GM08714 (cell line): Measurements from ENCODE around the gene ZNF318.

ENCODE experiments used
- H3K4me3 ChIP-seq: fragments of 200-500 bp; sonication (Bioruptor generic); 2 replicates; pipeline ENCODE4 v1.5.1; 2014; ENCODE audit warnings: mild to moderate bottlenecking, low read length, inconsistent platforms
- ZNF274 ChIP-seq: IDR thresholded peaks from 2 replicates; pipeline ENCODE4 v1.6.1; 2012; ENCODE audit warnings: mild to moderate bottlenecking, low read depth, low read length

Gene ZNF318

DNA sequence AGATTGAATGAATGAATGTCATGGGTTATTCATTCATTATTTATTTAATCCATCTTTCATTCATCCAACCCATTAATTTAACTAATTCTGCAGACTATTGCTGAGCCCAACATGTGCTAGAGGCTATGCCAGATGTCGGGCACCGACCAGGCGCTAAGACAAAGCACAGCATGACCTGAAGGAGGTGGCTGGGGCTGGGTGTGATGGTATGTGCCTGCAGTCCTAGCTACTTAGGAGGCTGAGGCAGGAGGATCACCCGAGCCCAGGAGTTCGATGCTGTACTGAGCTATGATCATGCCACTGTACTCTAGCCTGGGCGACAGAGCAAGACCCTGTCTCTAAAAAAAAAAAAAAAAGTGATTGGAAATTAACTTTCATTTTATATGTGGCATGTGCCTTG, 77.1 kb downstream of the ZNF318 start:
- TF ChIP-seq ZNF274: no peak
- no peak overlapping the region for H3K4me3 ChIP-seq

DNA sequence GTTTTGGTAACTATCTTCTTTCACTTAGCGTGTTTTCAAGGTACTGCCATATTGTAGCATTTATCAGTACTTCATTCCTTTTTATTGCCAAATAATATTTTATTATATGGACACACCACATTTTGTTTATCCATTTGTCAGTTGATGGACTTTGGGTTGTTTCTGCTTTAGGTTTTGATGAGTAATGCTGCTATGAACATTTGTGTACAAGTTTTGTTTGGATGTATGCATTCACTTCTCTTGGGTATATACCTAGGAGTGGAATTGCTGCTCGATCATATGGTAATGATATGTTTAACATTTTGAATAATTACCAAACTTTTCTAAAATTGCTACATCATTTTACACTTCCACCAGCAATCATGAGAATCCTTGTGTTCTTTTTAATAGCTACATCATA, 77.7 kb downstream of the ZNF318 start:
- no peak overlapping the region for H3K4me3 ChIP-seq
- no peak for TF ChIP-seq ZNF274

DNA sequence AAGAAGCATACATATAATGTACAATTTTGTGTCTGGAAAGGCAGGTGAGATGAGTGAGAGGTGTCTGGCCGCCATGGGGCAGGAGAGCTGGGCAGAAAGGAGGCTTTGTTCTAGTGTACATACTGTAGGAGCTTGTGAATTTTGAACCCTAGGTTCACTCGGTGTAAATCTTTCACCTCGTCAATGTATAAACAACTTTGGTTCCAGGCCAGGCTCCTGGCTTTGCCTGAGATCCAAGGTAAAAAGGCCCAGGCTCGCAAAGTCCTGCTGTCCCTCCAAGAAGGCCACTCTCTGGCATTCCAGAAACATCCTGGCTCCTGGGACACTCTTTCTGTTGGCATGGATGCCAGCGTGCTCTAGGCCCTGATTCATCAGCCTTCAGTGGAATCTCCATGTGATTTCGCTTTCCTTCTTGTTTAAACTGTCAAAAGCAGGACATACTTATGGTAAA, 78.5 kb downstream of the ZNF318 start:
- H3K4me3 ChIP-seq: no peak overlapping the region
- TF ChIP-seq ZNF274: no peak

DNA sequence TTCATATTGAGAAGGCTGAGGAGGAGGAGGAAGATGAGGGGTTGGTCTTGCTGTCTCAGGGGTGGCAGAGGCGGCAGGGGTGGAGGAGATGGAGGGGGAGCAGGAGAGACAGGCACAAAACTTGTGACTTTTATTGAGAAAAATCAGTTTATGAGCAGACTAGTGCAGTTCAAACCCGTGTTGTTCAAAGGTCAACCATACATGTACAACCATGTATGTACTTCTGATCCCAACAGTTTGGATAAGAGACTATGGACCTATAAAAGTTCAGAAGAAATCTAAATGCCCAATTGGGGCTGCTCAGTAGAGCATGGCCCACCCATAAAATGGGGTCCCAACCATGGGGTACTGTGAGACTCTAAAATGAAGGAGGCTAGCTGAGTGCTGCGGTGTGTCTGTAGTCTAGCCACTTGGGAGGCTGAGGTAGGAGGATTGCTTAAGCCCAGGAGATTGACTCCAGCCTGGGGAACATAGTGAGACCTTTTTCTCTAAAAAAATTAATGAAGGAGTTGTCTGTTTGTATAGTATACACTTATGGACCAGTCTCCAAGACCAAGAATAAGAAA, 79.0 kb downstream of the ZNF318 start:
- H3K4me3 ChIP-seq: no peak overlapping the region
- no peak for TF ChIP-seq ZNF274

DNA sequence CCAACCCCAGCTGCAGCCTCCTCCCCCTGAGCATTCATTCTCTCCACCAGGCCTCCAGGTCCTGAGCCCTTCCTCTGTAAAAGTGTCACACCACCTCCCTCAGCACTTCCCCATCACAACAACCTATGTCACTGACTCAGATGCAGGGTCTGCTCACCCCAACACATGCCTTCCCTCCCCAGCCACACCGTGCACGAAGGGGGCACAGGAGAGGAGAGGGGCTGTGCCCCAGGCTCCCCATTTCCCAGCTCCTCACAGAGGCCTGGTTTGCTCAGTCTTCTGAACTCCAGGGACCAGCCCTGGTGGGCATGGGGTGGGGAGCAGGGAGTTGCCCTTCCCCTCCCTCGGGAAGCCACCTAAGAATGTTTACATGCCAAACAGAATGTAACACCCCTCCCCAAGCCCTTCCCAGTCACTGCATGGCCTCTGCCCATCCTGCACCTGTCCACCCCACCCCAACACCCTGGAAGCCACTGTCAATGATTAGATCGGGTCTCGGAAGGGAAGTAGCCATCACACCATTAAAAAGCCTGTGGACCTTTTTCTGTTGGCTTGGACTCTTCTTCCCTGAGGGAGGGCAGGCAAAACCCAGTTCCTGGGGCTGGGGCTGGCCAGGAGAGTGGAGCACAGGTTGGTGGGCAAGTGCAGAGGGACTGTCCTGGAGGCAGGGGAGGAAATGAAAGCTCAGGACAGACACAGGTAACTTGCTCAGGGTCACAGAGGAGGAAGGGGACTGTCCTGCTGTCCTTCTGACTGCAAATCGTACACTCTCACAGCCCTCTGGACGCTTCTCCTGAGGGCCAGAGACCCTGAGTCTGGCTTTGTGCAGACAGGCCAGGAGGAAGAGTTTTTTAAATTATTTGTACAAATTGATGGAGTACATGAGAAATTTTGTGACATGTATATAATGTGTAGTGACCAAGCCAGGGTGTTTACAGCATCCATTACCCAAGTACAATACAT, 81.4 kb downstream of the ZNF318 start:
- no peak for TF ChIP-seq ZNF274
- H3K4me3 ChIP-seq: no peak overlapping the region

DNA sequence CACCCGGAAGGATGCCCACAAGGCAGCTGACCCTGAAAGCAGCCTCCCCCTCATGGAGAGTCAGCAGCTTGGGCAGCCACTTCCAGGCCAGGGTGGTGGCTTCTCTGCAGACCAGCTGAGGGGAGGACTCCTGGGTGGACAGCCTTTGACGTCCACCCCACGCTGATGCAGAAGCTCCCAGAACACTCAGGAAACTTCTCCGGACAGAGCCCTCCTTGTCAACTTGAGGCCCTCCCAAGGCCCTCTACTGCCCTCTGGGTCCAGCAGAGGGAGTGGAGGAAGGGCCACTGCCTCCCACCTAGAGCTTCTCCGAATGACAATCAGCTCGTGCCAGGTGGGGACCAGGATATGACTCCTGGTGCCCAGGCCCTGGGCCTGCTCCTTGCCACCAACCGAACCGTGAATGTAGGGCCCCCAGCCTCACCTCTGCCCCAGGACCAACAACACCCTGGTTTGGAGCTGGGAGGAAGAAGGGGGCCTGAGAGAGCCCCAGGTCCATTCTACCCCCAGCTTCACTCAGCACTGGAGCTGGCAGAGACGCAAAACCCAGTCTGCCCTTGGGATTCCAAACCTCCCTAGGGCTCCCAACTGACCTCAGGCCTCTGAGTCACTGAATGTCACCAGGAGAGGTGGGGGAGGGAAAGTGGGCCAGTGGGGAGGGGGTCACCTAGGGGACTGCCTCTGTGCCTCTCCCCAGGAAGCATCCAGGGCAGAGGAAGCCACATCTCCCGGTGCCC, 82.3 kb downstream of the ZNF318 start:
- no peak for TF ChIP-seq ZNF274
- H3K4me3 ChIP-seq: no peak overlapping the region

DNA sequence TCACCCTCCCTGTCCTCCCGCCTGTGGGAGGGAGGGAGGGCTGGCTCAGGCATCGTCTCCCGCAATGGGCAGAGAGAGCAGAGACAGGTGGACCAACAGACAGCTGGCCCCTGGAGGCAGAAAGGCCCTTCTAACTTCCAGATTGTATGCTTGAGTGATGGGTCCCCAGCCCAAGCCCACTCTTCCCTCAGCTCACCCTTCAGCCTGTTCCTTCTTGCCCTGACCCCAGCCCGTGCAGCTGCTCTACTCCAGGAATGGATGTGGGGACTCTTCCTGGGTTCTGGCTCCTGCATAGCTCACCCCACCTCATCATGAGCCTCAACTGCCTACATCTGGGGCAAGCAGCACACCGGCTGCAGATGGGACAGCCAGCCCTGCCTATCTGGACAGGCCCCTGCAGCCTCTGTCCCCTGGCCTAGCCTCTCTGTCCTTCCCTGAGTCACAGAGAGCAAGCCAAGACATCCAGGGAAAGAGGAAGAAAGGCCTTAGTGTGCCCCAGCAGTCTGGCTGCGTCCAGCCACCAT, 82.9 kb downstream of the ZNF318 start:
- TF ChIP-seq ZNF274: no peak
- no peak overlapping the region for H3K4me3 ChIP-seq
